B cell (primary cell): ENCODE measurements around the gene PAN3. TPM values are rescaled to one million over a fixed set of nuclear protein-coding genes. Genes with fewer than 3 reads are reported as not detected.

Experiments used
- ATAC-seq: fragments of 200-7000 bp; cut with Tn5 transposase; one replicate; pipeline ENCODE4 v1.10.0; 2021; ENCODE audit warnings: low read depth, mild to moderate bottlenecking, moderate number of reproducible peaks, moderate library complexity
- CTCF ChIA-PET: fragments of 350-600 bp; sonication (Branson Sonifier 250); formaldehyde crosslinking; loops from one replicate; lab custom pipeline; 2021; ENCODE audit warnings: antibody characterized with exemption, inconsistent platforms; lab: Charles Lee
- POLR2A ChIA-PET: fragments of 350-600 bp; sonication (Branson Sonifier 250); formaldehyde crosslinking; loops from one replicate; lab custom pipeline; 2021; ENCODE audit warnings: antibody characterized with exemption; lab: Charles Lee
- DNase-seq: peaks from one replicate; pipeline ENCODE4 v3.0.0; 2013
- H2AFZ ChIP-seq: 2 replicates; pipeline ENCODE4 v1.6.1; 2012; ENCODE audit warnings: mild to moderate bottlenecking, low read depth, low read length; ENCODE audit not compliant: insufficient read depth, poor library complexity, severe bottlenecking
- H3K27ac ChIP-seq, 2 donors: 1 replicate in 1 of 2; 2 replicates in 1 of 2; pipeline ENCODE4 v1.5.1; 2012 to 2013; ENCODE audit warnings: low read length in 2 of 2, mild to moderate bottlenecking in 2 of 2, moderate library complexity in 1 of 2
- H3K27me3 ChIP-seq, 4 experiments: fragments of 200-600 bp in 1 of 4; sonication (generic) in 1 of 4; replicated peaks in 1 of 4; 1 replicate in 2 of 4; 2 replicates in 2 of 4; pipeline versions ENCODE4 v1.6.1 to v1.7.0; 2013 to 2016; ENCODE audit warnings: low read length in 3 of 4, mild to moderate bottlenecking in 2 of 4, mixed read lengths in 1 of 4, moderate library complexity in 1 of 4; ENCODE audit not compliant: insufficient read depth in 4 of 4, control insufficient read depth in 3 of 4; ENCODE audit errors: control extremely low read depth in 1 of 4
- H3K36me3 ChIP-seq, 2 experiments: replicated peaks in 1 of 2; 1 replicate in 1 of 2; 2 replicates in 1 of 2; pipeline versions ENCODE4 v1.6.1 to v1.7.1; 2013; ENCODE audit warnings: low read length in 1 of 2; ENCODE audit not compliant: insufficient read depth in 2 of 2, control insufficient read depth in 1 of 2; ENCODE audit errors: control extremely low read depth in 1 of 2, extremely low read depth in 1 of 2
- H3K4me1 ChIP-seq, 2 donors: fragments of 200-600 bp in 1 of 2; sonication (generic) in 1 of 2; 1 replicate in 1 of 2; 2 replicates in 1 of 2; pipeline versions ENCODE4 v1.5.1 to v1.6.1; 2013 to 2017; ENCODE audit warnings: low read length in 2 of 2; ENCODE audit not compliant: control insufficient read depth in 2 of 2, insufficient read depth in 2 of 2
- H3K4me2 ChIP-seq: replicated peaks from 2 replicates; pipeline ENCODE3; 2012; ENCODE audit warnings: mild to moderate bottlenecking, low read depth, low read length; ENCODE audit not compliant: poor library complexity, severe bottlenecking
- H3K4me3 ChIP-seq, 5 experiments: fragments of 200-600 bp in 1 of 5; sonication (generic) in 1 of 5; 1 replicate in 3 of 5; 2 replicates in 2 of 5; pipeline versions ENCODE4 v1.5.1 to v1.7.0; 2011 to 2016; ENCODE audit warnings: low read length in 4 of 5, mild to moderate bottlenecking in 4 of 5, low read depth in 2 of 5, control low read depth in 1 of 5, moderate library complexity in 1 of 5; ENCODE audit not compliant: insufficient read depth in 1 of 5; ENCODE audit errors: control extremely low read depth in 1 of 5, extremely low read depth in 1 of 5
- H3K79me2 ChIP-seq: fragments of 200-600 bp; sonication (generic); one replicate; pipeline ENCODE4 v1.6.0; 2016; ENCODE audit warnings: low read length; ENCODE audit not compliant: control insufficient read depth, insufficient read depth
- H3K9ac ChIP-seq: fragments of 200-600 bp; sonication (generic); 2 replicates; pipeline ENCODE4 v1.6.1; 2017; ENCODE audit warnings: mild to moderate bottlenecking, low read length, moderate library complexity
- H3K9me3 ChIP-seq, 3 donors: one replicate each; pipeline versions ENCODE4 v1.6.1 to v1.7.1; 2013; ENCODE audit warnings: low read length in 2 of 3; ENCODE audit not compliant: control insufficient read depth in 2 of 3, insufficient read depth in 1 of 3; ENCODE audit errors: control extremely low read depth in 1 of 3
- H4K20me1 ChIP-seq: 2 replicates; pipeline ENCODE4 v1.6.0; 2012; ENCODE audit warnings: mild to moderate bottlenecking, low read length; ENCODE audit not compliant: insufficient read depth, control insufficient read depth, poor library complexity, severe bottlenecking
- H3K27ac Mint-ChIP-seq: one replicate; pipeline ENCODE4 v1.8.0; 2021; ENCODE audit warnings: mixed read lengths
- H3K27me3 Mint-ChIP-seq: one replicate; pipeline ENCODE4 v1.8.0; 2021; ENCODE audit warnings: mixed read lengths
- H3K4me1 Mint-ChIP-seq: one replicate; pipeline ENCODE4 v1.8.0; 2021; ENCODE audit warnings: mixed read lengths
- H3K4me3 Mint-ChIP-seq: one replicate; pipeline ENCODE4 v1.8.0; 2021; ENCODE audit warnings: mixed read lengths
- H3K9me3 Mint-ChIP-seq: one replicate; pipeline ENCODE4 v1.8.0; 2022; ENCODE audit warnings: mixed read lengths; ENCODE audit not compliant: insufficient read depth
- CTCF ChIP-seq: fragments of 200-600 bp; IDR thresholded peaks from one replicate; pipeline ENCODE4 v1.8.0; 2022; ENCODE audit warnings: antibody characterized with exemption, mild to moderate bottlenecking
- EZH2 ChIP-seq: IDR thresholded peaks from 2 replicates; pipeline ENCODE4 v1.6.1; 2012; ENCODE audit warnings: borderline replicate concordance, low read depth, mild to moderate bottlenecking, moderate library complexity, low read length; ENCODE audit not compliant: insufficient read depth, poor library complexity, severe bottlenecking
- WGBS: methylation state at CpG from one replicate; pipeline ENCODE4 v1.1.5; 2013; ENCODE audit warnings: missing lambda C conversion rate; ENCODE audit not compliant: insufficient coverage; 5-methylcytosine and 5-hydroxymethylcytosine counted together
- intact Hi-C: fragments of 100-400 bp; cut with micrococcal nuclease; formaldehyde crosslinking; loops from one replicate; pipeline ENCODE4 v1.10.0; 2022
- polyA plus RNA-seq: library from polyadenylated mRNA; depleted of rRNA; stranded (reverse); fragments of >200 nt; gene quantifications from 2 replicates; pipeline ENCODE4 v1.2.3, GENCODE V29; 2012
- total RNA-seq, 2 donors: library from RNA; stranded (reverse); fragments of 120-200 nt in 1 of 2; gene quantifications; 1 replicate in 1 of 2; 2 replicates in 1 of 2; pipeline versions ENCODE4 v1.2.3 to v1.2.4, GENCODE V29; 2013 to 2022

The PAN3 gene
- total and polyA plus RNA-seq, 2 donors (not counting 1 experiment from before 2014, with no cell fraction given), result 23.4 to 117 TPM

- Histone ChIP-seq H3K79me2 (no peaks in the 10 kb centered on the region), H3K4me1 (peaks cover 6% of the 10 kb centered on the region in 2 donors), H3K36me3 (no peaks in the 10 kb centered on the region), H3K9ac (no peak overlapping the region), H4K20me1 (no peaks in the 10 kb centered on the region), H3K4me2 (no peak overlapping the region), H3K4me3 (no peak overlapping the region), H3K27ac (no peak overlapping the region), H2AFZ (no peak overlapping the region), H3K9me3 (no peaks in the 10 kb centered on the region), H3K27me3 (no peaks in the 10 kb centered on the region)
- DNase-seq, result no peak
- ChIA-PET POLR2A (no interaction called here), CTCF (interaction anchor here (1.5 kb wide), 1 partner anchor 478 kb away, joined by 3 read pairs; no protein-coding TSS in a partner anchor)
- TF ChIP-seq CTCF (no peak), EZH2 (no peak)
- Mint-ChIP-seq H3K4me3 (no peak overlapping the region), H3K4me1 (peaks cover 5% of the 10 kb centered on the region), H3K9me3 (no peaks in the 10 kb centered on the region), H3K27me3 (no peaks in the 10 kb centered on the region), H3K27ac (no peak overlapping the region)
- intact Hi-C loops, result no loop called here
- ATAC-seq, result no peak
- 94% methylated on average over 4 of the region's 5 CpGs for WGBS
Measured at GRCh38 chr13:28319528-28319927, 181.2 kb downstream of the PAN3 start.

- Mint-ChIP-seq H3K27me3 (no peaks in the 10 kb centered on the region), H3K4me3 (no peak overlapping the region), H3K4me1 (peaks cover 5% of the 10 kb centered on the region), H3K27ac (no peak overlapping the region), H3K9me3 (no peaks in the 10 kb centered on the region)
- ChIA-PET POLR2A (interaction anchor here (0.7 kb wide), 1 partner anchor 314 kb away, joined by 3 read pairs; no protein-coding TSS in a partner anchor), CTCF (no interaction called here)
- DNase-seq, result no peak
- Histone ChIP-seq H4K20me1 (no peaks in the 10 kb centered on the region), H3K9me3 (no peaks in the 10 kb centered on the region), H3K4me1 (peaks cover 10 to 12% of the 10 kb centered on the region in 2 donors), H3K4me3 (no peak overlapping the region), H3K27me3 (no peaks in the 10 kb centered on the region), H3K27ac (no peak overlapping the region), H3K79me2 (no peaks in the 10 kb centered on the region), H2AFZ (no peak overlapping the region), H3K4me2 (no peak overlapping the region), H3K9ac (no peak overlapping the region), H3K36me3 (no peaks in the 10 kb centered on the region)
- no peak for ATAC-seq
- intact Hi-C loops, result loop anchor here (5.0 kb wide), 1 partner anchor 337 kb away; the partner anchor contains the start of gene POMP
- no peak for TF ChIP-seq EZH2
- no peak for TF ChIP-seq CTCF
- 100% methylated on average over 3 of the region's 6 CpGs for WGBS
Measured at GRCh38 chr13:28320209-28320608, 181.9 kb downstream of the PAN3 start.
